Activated CD8-positive, alpha-beta T cell treated with anti-CD3 and anti-CD28 coated beads, Interleukin-2, amount 10 ng/mL, durations not matched to agents 7 days and 5 days (primary cell): ENCODE data around the gene MYO15B. TPM values are rescaled to one million over a fixed set of nuclear protein-coding genes. Genes with fewer than 3 reads are reported as not detected.

ENCODE experiments used
- ATAC-seq: fragments of 150-1000 bp; cut with Tn5 transposase; one replicate; pipeline ENCODE4 v1.10.0; 2021; ENCODE audit warnings: moderate library complexity
- CTCF ChIA-PET: fragments of 350-600 bp; sonication (Branson Sonifier 250); formaldehyde crosslinking; loops from one replicate; lab custom pipeline; 2021; ENCODE audit warnings: antibody characterized with exemption; lab: Charles Lee
- POLR2A ChIA-PET: fragments of 350-600 bp; sonication (Branson Sonifier 250); formaldehyde crosslinking; loops from one replicate; lab custom pipeline; 2021; ENCODE audit warnings: antibody characterized with exemption; lab: Charles Lee
- DNase-seq: peaks from one replicate; pipeline ENCODE4 v3.0.0-alpha.2; 2020
- H3K27ac Mint-ChIP-seq: one replicate; pipeline ENCODE4 v1.8.0; 2021; ENCODE audit warnings: mild to moderate bottlenecking, mixed read lengths
- H3K27me3 Mint-ChIP-seq: one replicate; pipeline ENCODE4 v1.8.0; 2021; ENCODE audit warnings: low read depth, mixed read lengths
- H3K36me3 Mint-ChIP-seq: one replicate; pipeline ENCODE4 v1.8.0; 2021; ENCODE audit warnings: low read depth, mixed read lengths
- H3K4me1 Mint-ChIP-seq: one replicate; pipeline ENCODE4 v1.8.0; 2021; ENCODE audit warnings: low read depth, mixed read lengths
- H3K4me3 Mint-ChIP-seq: one replicate; pipeline ENCODE4 v1.8.0; 2021; ENCODE audit warnings: mild to moderate bottlenecking, mixed read lengths
- H3K9me3 Mint-ChIP-seq: one replicate; pipeline ENCODE4 v1.8.0; 2022; ENCODE audit warnings: mixed read lengths; ENCODE audit not compliant: insufficient read depth
- total RNA-seq, 2 experiments: library from RNA; stranded (reverse); gene quantifications; one replicate each; pipeline ENCODE4 v1.2.3, GENCODE V29; 2021

MYO15B gene
- total RNA-seq, 2 experiments from 2014 or later: 26.9 to 27.8 TPM

GRCh38 chr17:75595920-75596313, 8.3 kb downstream of the MYO15B start:
- no peak overlapping the region for H3K27ac Mint-ChIP-seq
- CTCF ChIA-PET: no interaction called here
- no peaks in the 10 kb centered on the region for H3K36me3 Mint-ChIP-seq
- DNase-seq (no peak), ATAC-seq (no peak)
- no peaks in the 10 kb centered on the region for H3K9me3 Mint-ChIP-seq
- H3K4me3 Mint-ChIP-seq: no peak overlapping the region
- H3K27me3 Mint-ChIP-seq: no peaks in the 10 kb centered on the region
- H3K4me1 Mint-ChIP-seq: peaks cover 6% of the 10 kb centered on the region
- POLR2A ChIA-PET: no interaction called here

- Mint-ChIP-seq H3K36me3 (no peaks in the 10 kb centered on the region), H3K4me3 (no peak overlapping the region), H3K27ac (no peak overlapping the region), H3K4me1 (peaks cover 2% of the 10 kb centered on the region), H3K27me3 (no peaks in the 10 kb centered on the region), H3K9me3 (no peaks in the 10 kb centered on the region)
- ATAC-seq: no peak
- POLR2A ChIA-PET: no interaction called here
- CTCF ChIA-PET: interaction anchor here (1.1 kb wide), 1 partner anchor 36 kb away, joined by 4 read pairs; the partner anchor contains the start of gene SMIM5
- DNase-seq: no peak
Measured at GRCh38 chr17:75596320-75597087, 8.9 kb downstream of the MYO15B start.

- POLR2A ChIA-PET: interaction anchor here (1.0 kb wide), 1 partner anchor 154 kb away, joined by 3 read pairs; no protein-coding TSS in a partner anchor
Measured at GRCh38 chr17:75601057-75601987, 13.7 kb downstream of the MYO15B start.

GRCh38 chr17:75602644-75603043, 15.0 kb downstream of the MYO15B start:
- Mint-ChIP-seq H3K4me1 (peaks cover 7% of the 10 kb centered on the region), H3K27me3 (no peaks in the 10 kb centered on the region), H3K27ac (no peak overlapping the region), H3K9me3 (no peaks in the 10 kb centered on the region), H3K4me3 (no peak overlapping the region), H3K36me3 (no peaks in the 10 kb centered on the region)
- ChIA-PET POLR2A (interaction anchor here (0.9 kb wide), 1 partner anchor 65 kb away, joined by 3 read pairs; no protein-coding TSS in a partner anchor), CTCF (interaction anchor here (1.6 to 6.3 kb wide), 6 partner anchors 10 to 147 kb away, joined by 9 to 56 read pairs (median 16); partner anchors contain the start of gene SMIM5)
- DNase-seq (no peak), ATAC-seq (no peak)

More at GRCh38 chr17:75601057-75601987, 13.7 kb downstream of the MYO15B start:
- H3K27me3 Mint-ChIP-seq: no peaks in the 10 kb centered on the region
- CTCF ChIA-PET: interaction anchor here (0.6 to 6.3 kb wide), 30 partner anchors 8 to 312 kb away, joined by 3 to 56 read pairs (median 4); partner anchors contain the start of genes RECQL5, SLC25A19, SMIM5 and TSEN54
- H3K4me3 Mint-ChIP-seq: no peak overlapping the region
- DNase-seq: peak; percentile 78
- peaks cover 5% of the 10 kb centered on the region for H3K4me1 Mint-ChIP-seq
- ATAC-seq: peak; percentile 86
- H3K36me3 Mint-ChIP-seq: no peaks in the 10 kb centered on the region
- H3K27ac Mint-ChIP-seq: no peak overlapping the region
- no peaks in the 10 kb centered on the region for H3K9me3 Mint-ChIP-seq

GRCh38 chr17:75603123-75603522, 15.5 kb downstream of the MYO15B start:
- DNase-seq (no peak), ATAC-seq (no peak)
- no peaks in the 10 kb centered on the region for H3K27me3 Mint-ChIP-seq
- no peaks in the 10 kb centered on the region for H3K9me3 Mint-ChIP-seq
- H3K36me3 Mint-ChIP-seq: no peaks in the 10 kb centered on the region
- peaks cover 7% of the 10 kb centered on the region for H3K4me1 Mint-ChIP-seq
- H3K4me3 Mint-ChIP-seq: no peak overlapping the region
- ChIA-PET POLR2A (interaction anchor here (0.9 kb wide), 1 partner anchor 65 kb away, joined by 3 read pairs; no protein-coding TSS in a partner anchor), CTCF (interaction anchor here (0.9 to 6.3 kb wide), 4 partner anchors 12 to 150 kb away, joined by 3 to 56 read pairs (median 12); partner anchors contain the start of gene SMIM5)
- H3K27ac Mint-ChIP-seq: no peak overlapping the region

- no peak for ATAC-seq
- Mint-ChIP-seq H3K9me3 (no peaks in the 10 kb centered on the region), H3K4me1 (peaks cover 7% of the 10 kb centered on the region), H3K27me3 (no peaks in the 10 kb centered on the region), H3K4me3 (no peak overlapping the region), H3K27ac (no peak overlapping the region), H3K36me3 (no peaks in the 10 kb centered on the region)
- DNase-seq: no peak
- ChIA-PET CTCF (interaction anchor here (1.1 to 6.3 kb wide), 3 partner anchors 28 to 145 kb away, joined by 3 to 56 read pairs (median 5); partner anchors contain the start of gene SMIM5), POLR2A (interaction anchor here (1.0 kb wide), 1 partner anchor 20 kb away, joined by 3 read pairs; no protein-coding TSS in a partner anchor)
Measured at GRCh38 chr17:75604034-75604695, 16.6 kb downstream of the MYO15B start.

- H3K4me3 Mint-ChIP-seq: no peak overlapping the region
- CTCF ChIA-PET: no interaction called here
- DNase-seq: no peak
- ATAC-seq: no peak
- POLR2A ChIA-PET: no interaction called here
- H3K27me3 Mint-ChIP-seq: no peaks in the 10 kb centered on the region
- H3K9me3 Mint-ChIP-seq: no peaks in the 10 kb centered on the region
- H3K36me3 Mint-ChIP-seq: no peaks in the 10 kb centered on the region
- no peak overlapping the region for H3K27ac Mint-ChIP-seq
- H3K4me1 Mint-ChIP-seq: peaks cover 7% of the 10 kb centered on the region
Measured at GRCh38 chr17:75605790-75606189, 18.2 kb downstream of the MYO15B start.

- Mint-ChIP-seq H3K36me3 (no peaks in the 10 kb centered on the region), H3K4me3 (no peak overlapping the region), H3K27me3 (no peaks in the 10 kb centered on the region), H3K4me1 (peaks cover 5% of the 10 kb centered on the region), H3K9me3 (no peaks in the 10 kb centered on the region), H3K27ac (no peak overlapping the region)
- CTCF ChIA-PET: interaction anchor here (2.6 kb wide), 1 partner anchor 26 kb away, joined by 14 read pairs; the partner anchor contains the start of gene SMIM5
- POLR2A ChIA-PET: no interaction called here
- ATAC-seq (no peak), DNase-seq (no peak)
Measured at GRCh38 chr17:75607086-75607485, 19.5 kb downstream of the MYO15B start.

GRCh38 chr17:75610103-75610984, 22.7 kb downstream of the MYO15B start:
- ATAC-seq (no peak), DNase-seq (no peak)
- ChIA-PET POLR2A (no interaction called here), CTCF (interaction anchor here (0.6 to 4.6 kb wide), 2 partner anchors 9 to 390 kb away, joined by 3 to 21 read pairs; no protein-coding TSS in a partner anchor)
- Mint-ChIP-seq H3K27me3 (no peaks in the 10 kb centered on the region), H3K9me3 (no peaks in the 10 kb centered on the region), H3K4me3 (no peak overlapping the region), H3K36me3 (no peaks in the 10 kb centered on the region), H3K4me1 (peaks cover 2% of the 10 kb centered on the region), H3K27ac (no peak overlapping the region)

- no peak overlapping the region for H3K4me3 Mint-ChIP-seq
- H3K36me3 Mint-ChIP-seq: no peaks in the 10 kb centered on the region
- DNase-seq: no peak
- ChIA-PET CTCF (interaction anchor here (1.1 to 4.6 kb wide), 3 partner anchors 10 to 138 kb away, joined by 3 to 21 read pairs (median 6); partner anchors contain the start of gene SMIM5), POLR2A (no interaction called here)
- ATAC-seq: no peak
- peaks cover 2% of the 10 kb centered on the region for H3K4me1 Mint-ChIP-seq
- no peaks in the 10 kb centered on the region for H3K9me3 Mint-ChIP-seq
- H3K27me3 Mint-ChIP-seq: no peaks in the 10 kb centered on the region
- H3K27ac Mint-ChIP-seq: no peak overlapping the region
Measured at GRCh38 chr17:75611851-75612429, 24.3 kb downstream of the MYO15B start.
